KG1 (cell line): ENCODE measurements around the gene UNC5A.

ENCODE experiments used
- DNase-seq: peaks from one replicate; lab custom pipeline; 2025; lab: John Stamatoyannopoulos, UW

The UNC5A gene

DNA sequence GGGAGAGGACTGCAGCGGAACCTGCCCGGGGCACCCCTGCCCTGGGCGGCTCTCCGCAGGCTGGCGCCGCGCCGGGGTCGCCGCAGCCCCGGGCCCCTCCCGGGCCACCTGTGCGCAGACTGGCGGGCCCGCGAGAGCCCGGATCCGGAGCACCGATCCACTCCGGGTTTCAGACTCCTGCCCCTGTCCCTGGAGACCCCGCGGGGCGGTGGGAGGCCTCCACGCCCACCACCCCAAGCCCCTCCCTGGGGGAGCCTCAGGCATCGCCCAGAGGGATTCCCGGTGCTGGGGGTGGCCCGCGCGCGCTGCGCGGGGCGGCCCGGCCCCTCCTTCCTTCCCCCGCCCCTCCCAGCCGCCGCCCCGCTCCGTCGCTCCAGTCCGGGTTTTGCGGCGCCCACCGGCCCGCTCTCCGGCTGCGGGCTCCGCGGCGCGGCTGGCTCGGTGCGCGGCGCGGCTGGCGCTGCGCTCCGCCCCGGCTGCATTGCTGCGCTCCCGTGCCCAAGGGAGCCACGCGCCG is at the start of gene UNC5A:
TSS of gene UNC5A (plus strand) at position 479 of the 517 bp plus-strand sequence. CDS start 192 bp downstream, outside the sequence.
- peak; percentile 8 for DNase-seq

DNA sequence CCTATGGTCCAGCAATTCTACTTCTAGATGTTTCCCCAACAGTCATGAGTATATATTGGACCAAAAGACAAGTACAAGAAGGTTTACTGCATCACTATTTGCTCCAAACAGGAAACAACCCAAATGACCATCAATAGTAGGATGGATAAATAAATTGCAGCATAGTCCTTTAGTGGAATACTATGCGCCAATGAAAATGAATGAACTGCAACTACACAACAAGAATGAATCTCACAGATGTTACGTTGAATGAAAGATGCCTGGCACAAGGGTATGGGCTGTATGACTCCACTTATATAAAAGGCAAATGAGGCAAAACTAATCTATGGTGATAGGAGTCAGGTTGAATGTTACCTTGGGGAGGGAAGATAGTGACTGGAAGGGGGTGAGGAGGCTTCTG is 48.6 kb upstream of the UNC5A start:
- no peak for DNase-seq

DNA sequence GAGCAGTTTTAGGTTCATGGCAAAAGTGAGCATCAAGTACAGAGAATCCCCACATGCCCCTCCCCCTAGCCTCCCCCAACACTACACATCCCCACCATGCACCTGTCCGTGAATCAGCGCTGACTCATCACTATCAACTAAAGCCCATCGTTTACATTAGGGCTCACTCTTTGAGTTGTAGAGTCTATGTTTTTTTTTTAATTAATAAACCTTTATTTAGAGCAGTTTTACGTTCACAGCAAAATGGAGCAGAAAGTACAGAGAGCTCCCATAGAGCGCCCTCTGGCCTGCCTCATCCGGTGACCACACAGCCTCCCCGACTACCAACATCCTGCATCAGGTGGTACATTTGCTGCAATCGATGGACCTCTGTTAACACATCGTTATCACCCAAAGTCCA is 47.9 kb upstream of the UNC5A start:
- DNase-seq: no peak

DNA sequence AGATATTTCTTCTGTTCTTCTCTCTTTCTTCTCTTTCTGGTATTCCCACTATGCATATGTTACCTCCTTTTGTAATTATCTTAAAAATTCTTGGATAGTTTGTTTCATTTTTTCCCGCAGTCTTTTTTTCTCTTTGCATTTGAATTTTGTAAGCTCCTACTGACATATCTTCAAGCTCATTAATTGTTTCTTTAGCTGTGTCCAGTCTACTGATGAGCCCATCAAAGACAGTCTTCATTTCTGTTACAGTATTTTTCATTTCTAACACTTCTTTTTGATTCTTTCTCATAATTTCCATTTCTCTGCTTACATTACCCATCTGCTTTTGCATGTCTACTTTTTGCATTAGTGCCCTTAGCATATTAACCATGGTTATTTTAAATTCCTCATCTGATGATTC is 44.7 kb upstream of the UNC5A start:
- DNase-seq: no peak

DNA sequence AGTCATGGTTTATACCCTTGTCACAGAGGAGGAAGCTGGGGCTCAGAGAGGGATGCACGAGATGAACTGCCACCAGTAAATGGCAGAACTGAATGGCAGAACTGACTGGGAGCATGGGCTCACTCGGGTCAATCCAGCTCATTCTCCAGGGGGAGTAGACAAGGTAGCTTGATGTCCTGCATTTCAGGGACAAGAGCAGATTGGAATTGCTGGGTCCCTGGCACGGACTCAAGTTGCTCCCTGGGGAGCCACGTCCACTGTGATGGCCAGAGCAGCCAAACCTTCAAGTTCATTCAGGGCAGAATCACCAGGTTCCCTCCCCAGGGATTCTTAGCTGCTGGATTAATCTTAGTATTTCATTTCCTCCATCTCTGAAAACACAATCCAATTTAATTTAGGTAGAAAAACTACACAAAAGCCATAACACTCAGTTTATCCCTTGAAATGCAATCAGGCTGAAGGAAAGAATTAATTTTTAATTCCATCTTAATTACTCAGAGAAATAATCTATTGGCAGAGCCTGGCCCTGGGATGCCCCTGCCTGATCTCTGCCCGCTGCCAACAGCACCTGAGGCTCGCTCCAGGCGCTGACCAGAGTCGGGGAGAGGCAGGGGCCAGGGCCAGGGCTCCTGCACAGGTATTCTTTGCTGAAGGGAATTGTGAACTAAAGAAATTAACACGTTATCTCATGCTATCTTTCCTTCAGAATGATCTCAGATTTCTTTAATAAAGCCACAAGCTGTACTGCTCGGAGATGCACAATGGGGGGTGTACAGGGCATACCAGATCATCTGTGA is 42.0 kb upstream of the UNC5A start:
- DNase-seq: no peak

DNA sequence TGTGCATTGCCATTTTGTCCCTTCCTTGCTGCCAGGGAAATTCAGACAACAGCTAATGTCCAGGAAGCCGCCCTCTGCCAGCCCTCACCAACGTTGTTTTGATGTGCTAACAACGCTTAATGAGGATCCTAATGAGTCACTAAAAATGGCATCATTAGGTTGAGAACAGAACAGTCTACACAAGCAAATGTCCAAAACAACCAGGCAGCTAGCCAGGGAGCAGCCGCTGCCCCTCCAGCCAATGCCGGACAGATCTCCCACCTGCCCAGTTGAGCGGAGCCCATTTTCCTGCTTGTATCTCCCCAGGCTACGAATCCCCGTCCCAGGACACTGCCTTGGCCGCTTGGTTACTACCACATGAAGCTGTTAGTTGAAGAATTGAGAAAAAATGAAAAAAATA is 40.4 kb upstream of the UNC5A start:
- no peak for DNase-seq

DNA sequence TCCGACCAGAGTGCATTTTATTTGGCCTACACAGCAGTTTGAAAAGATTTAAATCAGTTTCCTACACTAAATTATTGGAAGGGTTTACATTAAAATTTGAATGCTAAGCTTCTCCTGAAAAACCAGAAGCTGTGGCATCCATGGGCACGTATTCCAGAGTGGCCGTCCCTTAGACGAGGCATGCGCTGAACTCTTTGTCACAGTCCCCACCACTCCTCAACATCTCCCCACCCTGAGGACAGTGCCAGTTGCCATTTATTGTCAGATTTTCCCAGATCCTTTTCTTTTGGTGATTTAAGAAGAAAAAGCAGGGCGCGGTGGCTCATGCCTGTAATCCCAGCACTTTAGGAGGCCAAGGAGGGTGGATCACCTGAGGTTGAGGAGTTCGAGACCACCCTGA is 39.9 kb upstream of the UNC5A start:
- no peak for DNase-seq

DNA sequence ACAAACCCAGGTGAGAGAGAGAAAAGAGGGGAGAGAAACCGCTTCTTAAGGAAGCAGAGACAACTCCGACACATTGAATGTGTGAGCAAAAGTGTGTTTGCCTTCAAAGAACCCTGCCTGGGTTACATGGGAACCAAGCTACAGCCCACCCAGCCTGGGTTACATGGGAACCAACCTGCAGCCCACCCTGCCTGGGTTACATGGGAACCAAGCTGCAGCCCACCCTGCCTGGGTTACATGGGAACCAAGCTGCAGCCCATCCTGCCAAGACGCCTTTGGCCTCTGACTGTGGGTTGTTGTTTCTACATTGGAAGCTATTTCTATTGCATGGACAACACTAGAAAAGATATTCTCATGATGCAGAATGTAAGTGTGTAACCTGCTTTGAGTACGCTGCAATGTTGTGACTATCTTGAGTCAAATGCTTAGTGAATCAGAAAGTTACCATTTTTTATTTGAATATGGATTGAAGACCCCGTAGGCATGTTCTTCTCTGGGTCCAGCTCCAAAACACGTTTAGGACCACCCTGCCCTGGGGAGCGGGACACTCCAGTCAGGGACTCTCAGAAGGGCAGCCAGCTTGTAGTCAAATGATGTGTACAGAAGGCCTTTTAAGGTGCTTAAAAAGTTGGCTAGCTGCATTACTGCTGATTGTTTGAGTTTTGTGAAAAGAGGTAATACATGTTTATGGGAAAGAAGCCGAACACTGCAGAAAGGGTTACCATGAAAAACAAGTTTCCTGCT is 39.1 kb upstream of the UNC5A start:
- DNase-seq: no peak

DNA sequence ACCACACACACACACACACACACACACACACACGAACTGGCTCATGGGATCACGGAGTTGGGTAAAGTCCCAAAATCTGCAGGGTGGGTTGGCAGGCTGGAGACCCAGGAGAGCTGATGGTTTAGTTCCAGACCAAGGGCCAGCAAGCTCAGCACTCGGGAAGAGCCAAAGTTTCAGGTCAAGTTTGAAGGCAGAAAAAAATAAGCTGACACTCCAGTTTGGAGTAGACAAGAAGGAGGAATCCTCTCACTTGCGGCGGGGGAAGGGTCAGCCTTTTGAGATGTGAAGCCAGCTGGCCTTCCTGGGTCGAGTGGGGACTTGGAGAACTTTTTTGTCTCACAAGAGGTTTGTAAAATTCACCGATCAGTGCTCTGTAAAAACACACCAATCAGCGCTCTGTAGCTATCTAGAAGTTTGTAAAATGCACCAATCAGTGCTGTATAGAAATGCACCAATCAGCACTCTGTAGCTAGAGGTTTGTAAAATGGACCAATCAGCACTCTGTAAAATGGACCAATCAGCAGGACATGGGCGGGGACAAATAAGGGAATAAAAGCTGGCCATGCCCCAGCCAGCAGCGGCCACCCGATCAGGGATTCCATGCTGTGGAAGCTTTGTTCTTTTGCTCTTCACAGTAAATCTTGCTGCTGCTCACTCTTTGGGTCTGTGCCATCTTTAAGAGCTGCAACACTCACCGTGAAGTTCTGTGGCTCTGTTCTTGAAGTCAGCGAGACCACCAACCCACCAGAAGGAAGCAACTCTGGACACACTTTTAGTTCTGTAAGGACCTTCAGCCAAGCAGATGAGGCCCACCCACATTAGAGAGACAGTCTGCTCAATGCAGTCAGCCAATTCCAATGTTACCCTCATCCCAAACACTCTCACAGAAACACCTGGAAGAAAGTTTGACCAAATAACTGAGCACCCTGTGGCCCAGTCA is 37.8 kb upstream of the UNC5A start:
- DNase-seq: no peak

DNA sequence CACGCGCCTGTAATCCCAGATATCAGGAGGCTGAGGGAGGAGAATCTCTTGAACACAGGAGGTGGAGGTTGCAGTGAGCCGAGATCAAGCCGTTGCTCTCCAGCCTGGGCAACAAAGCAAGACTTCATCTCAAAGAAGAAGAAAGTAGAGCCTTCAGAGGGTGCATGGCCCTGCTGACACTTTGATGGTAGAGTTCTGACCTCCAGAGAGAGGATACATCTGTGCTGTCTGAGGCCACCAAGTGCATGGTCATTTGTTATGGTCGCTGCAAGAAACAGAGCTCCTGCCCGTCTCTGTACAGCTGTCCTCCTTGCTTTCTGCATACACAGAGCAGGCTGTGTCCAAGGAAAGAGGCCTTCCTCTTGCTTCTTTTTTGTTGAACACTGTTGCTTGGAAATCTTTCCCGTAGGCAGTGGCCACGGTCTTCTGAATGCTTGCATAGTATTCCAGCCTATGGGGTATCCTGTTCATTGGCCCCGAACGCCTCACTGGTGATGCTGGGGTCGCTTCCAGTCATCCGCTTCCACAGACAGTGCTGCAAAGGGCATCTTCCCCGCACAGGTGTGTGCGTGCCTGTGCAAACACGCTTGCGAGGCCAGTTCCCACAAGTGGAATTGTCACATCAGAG is 36.8 kb upstream of the UNC5A start:
- DNase-seq: no peak

DNA sequence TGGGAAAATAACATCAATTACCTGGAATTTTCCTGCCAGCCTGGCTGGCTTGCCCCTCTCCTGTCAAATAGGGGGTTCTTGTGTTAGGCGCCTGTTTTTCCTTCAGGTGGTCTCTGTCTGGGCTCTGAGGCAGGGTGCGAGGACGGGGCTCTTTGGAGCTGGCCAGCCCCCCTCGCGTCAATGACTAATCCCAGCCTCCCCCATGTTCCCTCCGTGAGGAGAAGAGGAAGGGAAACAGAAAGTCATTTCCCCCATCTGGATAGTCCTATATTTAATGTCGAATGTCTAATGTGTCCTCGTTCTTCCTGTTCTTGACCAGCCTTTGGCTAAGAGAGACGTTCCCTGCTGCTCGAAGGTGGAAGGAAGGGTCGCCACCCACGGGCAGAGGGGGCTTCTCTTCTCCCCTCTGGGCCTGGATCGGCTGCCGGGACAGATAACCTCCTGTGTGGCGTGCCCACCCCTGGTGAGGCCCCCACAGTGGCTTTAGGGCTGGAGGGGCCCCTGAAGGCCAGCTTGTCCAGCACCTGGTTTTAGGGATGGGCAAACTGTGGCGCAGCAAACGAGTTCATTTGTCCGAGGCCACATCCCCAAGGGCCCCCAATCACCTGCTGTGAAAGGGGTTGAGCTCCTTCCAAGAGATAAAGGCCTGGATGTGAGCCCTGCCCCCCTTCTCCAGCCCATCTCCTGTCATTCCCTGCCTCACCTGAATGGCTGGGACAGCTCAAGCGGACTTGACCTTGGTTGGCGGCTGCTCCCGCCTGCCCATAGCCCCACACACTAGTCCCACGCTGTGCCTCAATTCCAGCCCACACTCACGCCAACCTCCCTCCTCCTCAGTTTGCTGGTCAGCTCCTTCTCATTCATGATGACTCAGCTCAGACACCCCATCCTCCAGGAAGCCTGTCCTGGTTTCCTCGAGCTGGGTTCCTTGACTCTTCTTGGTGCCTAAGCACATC is 35.9 kb upstream of the UNC5A start:
- no peak for DNase-seq

DNA sequence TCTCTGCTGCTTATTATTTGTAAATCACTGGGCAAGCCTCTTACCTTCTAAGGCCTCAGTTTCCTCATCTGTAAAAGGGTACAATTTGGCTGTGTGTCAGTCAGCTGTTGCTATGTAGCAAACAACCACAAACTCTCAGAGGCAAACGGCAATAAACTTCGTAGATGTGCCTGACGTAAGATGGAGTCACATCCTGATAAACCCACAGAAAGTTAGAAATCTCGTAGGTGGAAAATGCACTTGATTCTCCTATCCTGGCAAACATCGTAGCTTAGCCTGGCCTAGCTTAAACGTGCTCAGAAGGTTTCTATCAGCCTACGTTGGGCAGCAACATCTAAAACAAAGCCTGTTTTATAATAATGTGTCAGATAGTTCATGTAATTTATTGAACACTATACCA is 35.0 kb upstream of the UNC5A start:
- DNase-seq: no peak

DNA sequence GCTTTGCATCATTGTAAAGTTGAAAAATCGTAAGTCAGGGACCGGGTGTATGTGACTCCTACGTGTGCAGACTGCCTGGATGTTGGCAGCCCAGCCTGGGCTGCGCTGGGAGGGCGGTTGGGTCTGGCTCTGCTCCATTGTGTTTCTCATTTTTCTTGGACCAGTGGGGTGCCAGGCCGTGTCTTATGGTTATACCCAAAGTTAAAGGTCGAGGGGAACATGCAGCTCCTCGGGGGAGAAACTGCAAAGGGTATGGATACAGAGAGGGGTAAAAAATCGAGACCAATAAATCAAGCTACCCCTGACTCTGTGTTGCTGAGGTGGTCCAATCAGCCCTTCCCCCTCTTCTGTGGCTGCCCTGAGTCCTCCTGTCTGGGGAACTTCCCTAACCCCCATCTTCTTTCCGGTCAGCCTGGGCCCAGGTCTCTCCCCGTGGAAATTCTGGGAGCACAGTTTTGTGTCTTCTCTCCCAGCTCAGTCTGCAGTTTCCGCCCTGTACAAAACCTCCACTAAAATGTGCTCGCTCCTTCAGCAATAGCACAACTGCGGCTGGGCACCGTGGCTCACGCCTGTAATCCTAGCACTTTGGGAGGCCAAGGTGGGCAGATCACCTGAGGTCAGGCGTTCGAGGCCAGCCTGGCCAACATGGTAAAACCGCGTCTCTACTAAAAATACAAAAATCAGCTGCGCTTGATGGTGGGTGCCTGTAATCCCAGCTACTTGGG is 34.1 kb upstream of the UNC5A start:
- no peak for DNase-seq

DNA sequence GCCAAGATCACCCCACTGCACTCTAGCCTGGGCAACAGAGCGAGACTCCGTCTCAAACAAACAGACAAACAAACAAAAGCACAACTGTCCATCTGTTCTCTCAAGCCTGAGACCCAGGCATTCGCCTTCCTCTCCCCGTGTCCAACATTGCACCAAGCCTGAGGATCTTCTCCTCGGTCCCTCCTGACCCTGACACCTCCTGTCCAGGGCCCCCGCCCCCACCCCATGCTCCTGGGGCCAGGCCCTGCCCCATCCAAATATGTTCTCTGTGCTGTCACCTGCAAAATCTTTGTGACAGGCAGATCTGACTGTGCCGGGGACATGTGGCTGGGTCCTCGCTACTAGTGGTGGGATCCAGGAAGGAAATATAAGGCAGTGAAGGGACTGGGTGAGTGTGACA is 33.4 kb upstream of the UNC5A start:
- no peak for DNase-seq

DNA sequence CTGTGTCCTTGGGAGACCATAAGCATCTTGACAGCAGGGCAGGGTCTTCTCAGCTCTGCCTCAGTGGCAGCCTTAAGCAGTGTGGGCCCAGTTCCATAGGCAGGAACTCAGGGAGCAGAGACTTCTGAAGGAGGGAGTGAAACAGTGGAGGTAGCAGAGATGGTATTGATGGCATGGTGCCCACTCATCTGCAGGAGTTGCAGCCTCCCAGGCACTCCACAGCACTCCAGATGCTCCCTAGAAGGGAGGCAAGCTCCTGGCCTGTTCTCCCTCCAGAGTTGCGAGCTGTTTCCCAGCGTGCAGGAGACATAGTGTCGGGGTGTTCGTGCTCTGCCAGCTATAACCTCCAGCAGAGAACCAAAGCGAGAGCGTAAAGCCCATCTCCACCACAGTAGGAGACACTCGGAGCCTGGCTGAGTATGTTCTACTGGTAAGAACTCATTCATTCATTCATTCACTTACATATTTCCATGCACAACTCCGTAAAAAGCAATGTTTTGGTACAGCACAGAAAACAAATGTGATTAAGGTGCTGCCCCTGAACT is 31.4 kb upstream of the UNC5A start:
- DNase-seq: no peak

DNA sequence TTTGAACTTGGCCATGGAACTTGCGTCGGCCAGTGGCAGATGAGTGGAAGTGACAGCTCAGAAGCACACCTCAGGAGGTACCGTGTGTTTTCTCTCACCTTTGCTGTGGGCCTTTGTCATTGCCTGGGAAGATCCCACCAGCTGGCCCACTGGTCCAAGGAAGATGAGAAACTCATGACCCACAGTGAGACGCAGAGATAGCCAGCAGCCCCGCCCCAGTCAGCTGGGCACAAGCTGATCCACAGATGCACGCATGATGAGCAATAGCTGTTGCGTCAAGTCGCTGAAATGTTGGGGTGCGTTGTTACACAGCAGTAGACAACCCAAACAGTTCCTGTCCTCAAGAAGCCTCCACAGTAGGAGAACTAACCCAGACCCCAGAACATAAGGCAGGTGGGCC is 30.8 kb upstream of the UNC5A start:
- no peak for DNase-seq

DNA sequence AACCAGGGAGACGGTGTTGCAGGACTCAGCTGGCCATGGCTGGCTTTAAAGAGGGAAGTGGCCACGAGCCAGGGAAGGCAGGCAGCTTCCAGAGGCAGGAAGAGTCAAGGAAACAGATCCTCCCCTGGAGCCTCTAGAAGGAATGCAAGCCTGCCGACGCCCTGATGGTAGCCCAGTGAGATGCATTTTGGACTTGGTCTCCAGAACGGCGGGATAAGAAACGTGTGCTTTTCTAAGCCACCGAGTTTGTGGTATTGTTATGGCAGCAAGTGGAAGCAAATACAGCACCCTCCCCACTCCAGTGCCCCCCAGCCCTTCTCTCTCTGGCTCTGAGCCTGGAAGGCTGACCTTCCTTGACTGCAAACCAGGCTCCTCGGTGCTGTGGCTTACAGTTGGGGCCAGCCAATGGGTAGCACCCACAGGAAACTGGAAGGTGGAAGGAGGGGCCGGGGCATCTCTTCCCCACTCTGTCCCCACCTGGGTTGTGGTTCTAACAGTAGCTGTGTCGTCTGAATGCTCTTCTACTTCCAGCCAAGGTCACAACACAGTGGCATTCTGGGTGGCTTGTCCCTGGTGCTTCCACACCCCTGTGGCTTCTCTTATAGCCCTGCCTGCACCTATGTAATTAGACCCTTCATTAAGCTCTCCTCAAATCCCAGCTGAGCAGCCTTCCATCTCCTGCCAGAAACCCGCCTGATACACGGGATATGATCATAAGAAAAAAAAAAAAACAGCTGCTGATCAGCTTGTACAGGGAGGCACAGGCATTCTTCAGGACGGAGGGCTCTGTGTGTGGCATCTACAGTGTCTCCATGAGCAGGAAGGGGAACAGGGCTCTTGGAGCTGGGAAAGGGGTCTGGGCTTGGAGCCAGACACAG is 29.9 kb upstream of the UNC5A start:
- no peak for DNase-seq

DNA sequence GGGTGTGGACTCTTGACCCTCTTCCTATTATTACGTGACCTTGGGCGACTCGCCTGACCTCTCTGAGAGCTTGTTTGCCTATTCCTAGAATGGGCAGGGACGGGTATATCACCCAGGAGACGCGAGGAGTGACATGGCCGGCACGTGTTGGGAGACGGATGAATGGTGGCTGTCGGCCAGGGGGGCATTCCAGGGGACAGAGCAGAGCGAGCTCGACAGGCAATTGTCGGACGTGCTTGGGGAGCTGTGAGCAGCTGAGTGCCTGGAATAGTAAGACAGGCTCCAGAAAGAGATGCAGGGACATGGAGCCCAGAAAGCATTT is 29.3 kb upstream of the UNC5A start:
- no peak for DNase-seq
